Measurements from ENCODE around the gene LCE4A.
"Not testable (repeated sequence)": the region's sequence is repeated elsewhere in the genome, so short reads cannot be mapped to it uniquely, and the experiment has no call there.

Gene LCE4A, protein sequence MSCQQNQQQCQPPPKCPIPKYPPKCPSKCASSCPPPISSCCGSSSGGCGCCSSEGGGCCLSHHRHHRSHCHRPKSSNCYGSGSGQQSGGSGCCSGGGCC

DNA sequence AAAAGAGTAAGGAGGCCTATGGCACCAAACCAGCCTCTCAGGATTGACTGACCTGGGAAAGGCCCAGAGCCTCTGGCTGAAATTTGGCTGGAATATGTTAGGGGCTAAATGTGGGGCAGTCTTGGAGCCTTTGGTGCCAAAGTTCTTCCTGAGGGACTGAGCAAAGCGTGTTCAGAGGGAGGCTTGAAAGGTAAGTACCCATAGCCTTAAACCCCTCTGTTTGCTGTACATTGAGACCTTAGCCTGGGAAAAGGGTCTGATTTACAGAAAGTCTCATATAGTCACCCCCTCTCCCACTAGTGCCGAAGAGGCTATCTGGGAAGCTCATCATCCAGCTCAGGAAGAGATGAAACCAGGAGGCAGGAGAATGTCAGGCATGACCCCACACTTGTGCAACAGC, at the start of gene LCE4A:
TSS of gene LCE4A (plus strand) at position 301 of the 400 bp plus-strand sequence. CDS start 916 bp downstream, outside the sequence.
- ATAC-seq, result no peak
- no peaks in the 10 kb centered on the region for H3K36me3 Mint-ChIP-seq (ENCODE audit: low read depth)
- DNase-seq, result no peak
- H3K27ac Mint-ChIP-seq, result no peak within 1 kb of the TSS
- peaks cover 17% of the 10 kb centered on the region for H3K27me3 Mint-ChIP-seq
- H3K4me1 Mint-ChIP-seq, result no peaks in the 10 kb centered on the region
- H3K4me3 Mint-ChIP-seq, result no peak within 1 kb of the TSS
- peaks cover 4% of the 10 kb centered on the region for H3K9me3 Mint-ChIP-seq

DNA sequence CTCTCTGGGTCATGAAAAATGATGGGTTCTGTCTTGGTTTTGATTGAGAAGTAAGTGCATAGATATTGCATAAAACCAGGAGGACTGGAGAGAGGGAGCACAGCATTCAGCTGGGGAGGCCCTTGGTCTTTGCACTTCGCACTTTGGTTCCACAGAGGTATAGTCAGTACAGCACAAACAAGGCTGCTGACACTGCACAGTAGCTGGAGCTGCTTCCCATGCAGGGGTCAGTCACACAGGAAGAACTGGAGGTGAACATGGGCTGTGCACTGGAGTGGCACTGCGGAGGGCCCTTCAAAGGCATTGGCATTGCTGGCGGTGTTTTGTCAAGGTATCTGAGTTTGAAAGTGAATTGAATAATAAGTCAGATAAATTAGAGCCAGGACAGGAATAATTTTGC, 49.3 kb upstream of the LCE4A start:
- ATAC-seq (no peak), DNase-seq (no peak)
- H3K36me3 Mint-ChIP-seq (ENCODE audit: low read depth), result no peaks in the 10 kb centered on the region
- no peak overlapping the region for H3K4me3 Mint-ChIP-seq
- peaks cover 10% of the 10 kb centered on the region for H3K27me3 Mint-ChIP-seq
- no peaks in the 10 kb centered on the region for H3K9me3 Mint-ChIP-seq
- peaks cover 3% of the 10 kb centered on the region for H3K4me1 Mint-ChIP-seq
- no peak overlapping the region for H3K27ac Mint-ChIP-seq

DNA sequence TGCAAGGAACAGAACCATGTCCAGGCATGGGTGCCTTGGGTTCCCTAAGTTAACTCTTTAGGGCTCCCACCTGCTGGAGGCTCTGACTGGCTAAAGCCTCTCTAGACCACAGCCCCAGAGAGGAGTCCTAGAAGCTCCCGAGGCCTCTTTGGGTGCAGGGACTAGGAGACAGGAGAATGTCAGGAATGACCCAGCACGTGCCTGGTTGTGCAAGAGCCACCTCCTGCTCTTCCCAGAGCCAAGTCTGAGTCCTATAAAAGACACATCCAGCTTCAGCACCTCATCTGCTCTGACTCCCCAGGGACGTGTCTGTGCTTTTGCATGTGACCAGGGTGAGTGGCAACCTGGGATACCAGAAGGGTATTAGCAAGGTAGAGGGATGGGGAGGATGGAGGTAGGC, 44.9 kb upstream of the LCE4A start, which contains the start of gene LCE2D:
TSS of gene LCE2D (plus strand) at position 283 of the 400 bp plus-strand sequence. CDS start 726 bp downstream, outside the sequence.
- Mint-ChIP-seq H3K4me3 (no peak within 1 kb of the TSS), H3K36me3 (ENCODE audit: low read depth) (no peaks in the 10 kb centered on the region), H3K4me1 (no peaks in the 10 kb centered on the region), H3K27ac (no peak within 1 kb of the TSS), H3K9me3 (no peaks in the 10 kb centered on the region), H3K27me3 (peaks cover 12% of the 10 kb centered on the region)
- ATAC-seq (no peak), DNase-seq (no peak)

DNA sequence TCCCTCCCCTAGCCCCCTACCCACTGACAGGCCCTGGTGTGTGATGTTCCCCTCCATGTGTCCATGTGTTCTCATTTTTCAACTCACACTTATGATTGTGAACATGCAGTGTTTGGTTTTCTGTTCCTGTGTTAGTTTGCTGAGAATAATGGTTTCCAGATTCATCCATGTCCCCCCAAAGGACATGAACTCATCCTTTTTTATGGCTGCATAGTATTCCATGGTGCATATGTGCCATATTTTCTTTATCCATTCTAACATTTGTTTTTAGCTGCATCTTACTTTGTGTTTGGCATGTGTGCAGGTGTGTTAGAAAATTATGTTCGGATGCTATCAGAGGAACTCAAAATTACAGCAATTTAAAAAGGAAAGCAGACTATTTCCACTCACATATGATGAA, 41.8 kb upstream of the LCE4A start:
- not testable (repeated sequence) for ATAC-seq; H3K4me1 Mint-ChIP-seq; H3K9me3 Mint-ChIP-seq; H3K27ac Mint-ChIP-seq; H3K36me3 Mint-ChIP-seq (ENCODE audit: low read depth); H3K4me3 Mint-ChIP-seq; DNase-seq
- peaks cover 10% of the 10 kb centered on the region for H3K27me3 Mint-ChIP-seq

DNA sequence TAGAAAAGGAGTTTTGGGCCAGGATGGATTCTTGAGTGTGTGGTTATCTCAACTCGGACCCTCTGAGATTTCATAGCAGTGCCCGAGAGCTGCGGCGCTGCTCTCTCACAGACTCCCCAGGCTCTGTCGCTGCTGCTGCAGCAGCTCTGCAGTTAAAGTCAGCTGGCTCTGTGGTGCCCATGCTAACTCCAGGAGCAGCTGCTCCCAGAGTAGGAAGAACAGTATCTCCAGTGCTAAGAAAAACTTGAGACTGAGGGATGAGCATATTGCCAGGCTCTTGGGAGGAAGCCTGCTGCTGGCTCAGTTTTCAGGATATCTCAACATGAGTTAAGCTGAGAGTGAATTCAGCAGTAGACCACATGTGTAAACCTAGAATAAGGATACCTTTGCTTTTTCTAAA, 40.3 kb upstream of the LCE4A start:
- H3K9me3 Mint-ChIP-seq, result no peaks in the 10 kb centered on the region
- DNase-seq (no peak), ATAC-seq (no peak)
- H3K27me3 Mint-ChIP-seq, result peaks cover 11% of the 10 kb centered on the region
- no peak overlapping the region for H3K4me3 Mint-ChIP-seq
- no peaks in the 10 kb centered on the region for H3K36me3 Mint-ChIP-seq (ENCODE audit: low read depth)
- no peak overlapping the region for H3K27ac Mint-ChIP-seq
- H3K4me1 Mint-ChIP-seq, result no peaks in the 10 kb centered on the region

DNA sequence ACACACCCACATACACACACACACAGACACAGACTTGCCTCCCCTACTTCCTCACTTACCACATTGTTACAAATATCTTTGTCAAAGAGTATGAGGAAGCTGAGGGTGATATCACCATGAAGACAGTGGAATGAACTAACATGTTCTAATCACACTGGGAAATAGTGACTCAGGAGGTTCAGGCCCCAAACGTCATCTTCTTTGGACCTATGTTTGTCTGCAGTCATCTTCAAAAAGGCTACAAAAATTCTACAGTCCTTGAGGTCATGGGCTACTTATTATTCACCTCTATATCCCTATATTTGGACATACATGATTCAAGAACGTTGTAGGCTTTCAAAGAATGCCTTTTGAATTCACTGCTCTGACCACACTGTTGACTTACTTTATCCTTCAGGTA, 34.9 kb upstream of the LCE4A start:
- DNase-seq, result no peak

DNA sequence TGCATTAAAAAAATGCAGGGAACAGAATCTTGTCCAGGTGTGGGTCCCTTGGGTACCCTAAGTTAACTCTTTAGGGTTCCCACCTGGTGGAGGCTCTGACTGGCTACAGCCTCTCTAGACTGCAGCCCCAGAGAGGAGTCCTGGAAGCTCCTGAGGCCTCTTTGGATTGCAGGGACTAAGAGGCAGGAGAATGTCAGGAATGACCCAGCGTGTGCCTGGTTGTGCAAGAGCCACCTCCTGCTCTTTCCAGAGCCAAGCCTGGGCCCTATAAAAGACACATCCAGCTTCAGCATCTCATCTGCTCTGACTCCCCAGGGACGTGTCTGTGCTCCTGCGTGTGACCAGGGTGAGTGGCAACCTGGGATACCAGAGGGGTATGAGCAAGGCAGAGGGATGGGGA, 33.0 kb upstream of the LCE4A start, which contains the start of gene LCE2C:
TSS of gene LCE2C (plus strand) at position 297 of the 400 bp plus-strand sequence. CDS start 737 bp downstream, outside the sequence.
- H3K36me3 Mint-ChIP-seq (ENCODE audit: low read depth); H3K27ac Mint-ChIP-seq; H3K9me3 Mint-ChIP-seq; H3K4me1 Mint-ChIP-seq; H3K4me3 Mint-ChIP-seq; H3K27me3 Mint-ChIP-seq; DNase-seq; ATAC-seq: not testable (repeated sequence)

More for the DNA sequence above, 34.9 kb upstream of the LCE4A start:
- Mint-ChIP-seq H3K27ac (no peak overlapping the region), H3K36me3 (ENCODE audit: low read depth) (no peaks in the 10 kb centered on the region), H3K9me3 (no peaks in the 10 kb centered on the region), H3K4me1 (no peaks in the 10 kb centered on the region), H3K4me3 (no peak overlapping the region), H3K27me3 (peaks cover 6% of the 10 kb centered on the region)
- no peak for ATAC-seq

DNA sequence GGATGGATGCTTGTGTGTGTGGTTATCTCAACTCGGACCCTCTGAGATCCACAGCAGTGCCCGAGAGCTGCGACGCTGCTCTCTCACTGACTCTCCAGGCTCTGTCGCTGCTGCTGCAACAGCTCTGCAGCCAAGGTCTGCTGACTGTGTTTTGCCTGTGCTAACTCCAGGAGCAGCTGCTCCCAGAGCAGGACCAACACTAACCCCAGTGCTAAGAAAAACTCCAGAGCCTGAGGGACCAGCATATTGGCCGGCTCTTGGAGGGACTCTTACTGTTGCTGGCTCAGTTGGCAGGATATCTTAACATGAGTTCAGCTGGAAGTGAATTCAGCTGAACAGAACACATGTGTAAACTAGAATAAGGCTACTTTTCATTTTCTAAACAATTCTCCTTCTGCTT, 28.5 kb upstream of the LCE4A start:
- Mint-ChIP-seq H3K4me1 (no peaks in the 10 kb centered on the region), H3K36me3 (ENCODE audit: low read depth) (no peaks in the 10 kb centered on the region), H3K4me3 (no peak overlapping the region), H3K9me3 (no peaks in the 10 kb centered on the region), H3K27me3 (peaks cover 11% of the 10 kb centered on the region), H3K27ac (no peak overlapping the region)
- ATAC-seq (no peak), DNase-seq (no peak)

DNA sequence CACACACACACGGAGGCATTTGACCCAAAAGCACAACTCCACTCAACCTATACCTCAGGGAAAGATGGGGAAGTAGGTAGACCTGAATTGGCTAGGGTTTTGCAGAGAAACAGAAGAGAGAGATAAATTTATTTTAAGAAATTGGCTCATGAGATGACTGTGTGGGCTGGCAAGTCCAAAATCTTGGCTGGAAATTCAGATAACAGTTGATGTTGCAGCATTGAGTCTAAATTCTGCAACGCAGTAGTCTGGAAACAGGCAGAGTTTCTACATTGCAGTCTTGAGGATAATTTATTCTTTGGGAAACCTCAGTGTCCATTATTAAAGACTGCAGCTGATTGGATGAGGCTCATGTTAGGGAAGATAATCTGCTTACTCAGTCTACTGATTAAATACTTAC, 26.3 kb upstream of the LCE4A start:
- Mint-ChIP-seq H3K27me3 (peaks cover 8% of the 10 kb centered on the region), H3K36me3 (ENCODE audit: low read depth) (no peaks in the 10 kb centered on the region), H3K4me1 (no peaks in the 10 kb centered on the region), H3K27ac (no peak overlapping the region), H3K4me3 (no peak overlapping the region), H3K9me3 (no peaks in the 10 kb centered on the region)
- DNase-seq (no peak), ATAC-seq (no peak)

DNA sequence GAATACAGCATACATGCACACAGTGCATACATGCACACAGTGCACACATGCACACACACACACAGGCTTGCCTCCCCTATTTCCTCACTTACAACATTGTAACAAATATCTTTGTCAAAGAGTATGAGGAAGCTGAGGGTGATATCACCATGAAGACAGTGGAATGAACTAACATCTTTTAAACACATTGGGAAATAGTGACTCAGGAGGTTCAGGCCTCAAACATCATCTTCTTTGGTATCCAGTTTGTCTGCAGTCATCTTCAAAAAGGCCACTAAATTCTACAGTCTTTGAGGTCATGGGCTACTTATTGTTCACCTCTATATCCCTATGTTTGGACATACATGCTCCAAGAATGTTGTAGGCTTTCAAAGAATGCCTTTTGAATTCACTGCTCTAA, 24.1 kb upstream of the LCE4A start:
- Mint-ChIP-seq H3K4me1 (no peaks in the 10 kb centered on the region), H3K36me3 (ENCODE audit: low read depth) (no peaks in the 10 kb centered on the region), H3K27ac (no peak overlapping the region), H3K9me3 (no peaks in the 10 kb centered on the region), H3K27me3 (peaks cover 11% of the 10 kb centered on the region), H3K4me3 (no peak overlapping the region)
- ATAC-seq, result no peak
- no peak for DNase-seq

DNA sequence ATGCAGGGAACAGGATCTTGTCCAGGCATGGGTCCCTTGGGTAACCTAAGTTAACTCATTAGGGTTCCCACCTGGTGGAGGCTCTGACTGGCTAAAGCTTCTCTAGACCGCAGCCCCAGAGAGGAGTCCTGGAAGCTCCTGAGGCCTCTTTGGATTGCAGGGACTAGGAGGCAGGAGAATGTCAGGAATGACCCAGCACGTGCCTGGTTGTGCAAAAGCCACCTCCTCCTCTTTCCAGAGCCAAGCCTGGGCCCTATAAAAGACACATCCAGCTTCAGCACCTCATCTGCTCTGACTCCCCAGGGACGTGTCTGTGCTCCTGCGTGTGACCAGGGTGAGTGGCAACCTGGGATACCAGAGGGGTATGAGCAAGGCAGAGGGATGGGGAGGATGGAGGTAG, 22.1 kb upstream of the LCE4A start, which contains the start of gene LCE2B:
TSS of gene LCE2B (plus strand) at position 301 of the 400 bp plus-strand sequence. CDS start 721 bp downstream, outside the sequence.
- H3K4me1 Mint-ChIP-seq; H3K36me3 Mint-ChIP-seq (ENCODE audit: low read depth); H3K9me3 Mint-ChIP-seq; H3K27ac Mint-ChIP-seq; DNase-seq; H3K4me3 Mint-ChIP-seq; ATAC-seq: not testable (repeated sequence)
- H3K27me3 Mint-ChIP-seq, result peaks cover 19% of the 10 kb centered on the region

DNA sequence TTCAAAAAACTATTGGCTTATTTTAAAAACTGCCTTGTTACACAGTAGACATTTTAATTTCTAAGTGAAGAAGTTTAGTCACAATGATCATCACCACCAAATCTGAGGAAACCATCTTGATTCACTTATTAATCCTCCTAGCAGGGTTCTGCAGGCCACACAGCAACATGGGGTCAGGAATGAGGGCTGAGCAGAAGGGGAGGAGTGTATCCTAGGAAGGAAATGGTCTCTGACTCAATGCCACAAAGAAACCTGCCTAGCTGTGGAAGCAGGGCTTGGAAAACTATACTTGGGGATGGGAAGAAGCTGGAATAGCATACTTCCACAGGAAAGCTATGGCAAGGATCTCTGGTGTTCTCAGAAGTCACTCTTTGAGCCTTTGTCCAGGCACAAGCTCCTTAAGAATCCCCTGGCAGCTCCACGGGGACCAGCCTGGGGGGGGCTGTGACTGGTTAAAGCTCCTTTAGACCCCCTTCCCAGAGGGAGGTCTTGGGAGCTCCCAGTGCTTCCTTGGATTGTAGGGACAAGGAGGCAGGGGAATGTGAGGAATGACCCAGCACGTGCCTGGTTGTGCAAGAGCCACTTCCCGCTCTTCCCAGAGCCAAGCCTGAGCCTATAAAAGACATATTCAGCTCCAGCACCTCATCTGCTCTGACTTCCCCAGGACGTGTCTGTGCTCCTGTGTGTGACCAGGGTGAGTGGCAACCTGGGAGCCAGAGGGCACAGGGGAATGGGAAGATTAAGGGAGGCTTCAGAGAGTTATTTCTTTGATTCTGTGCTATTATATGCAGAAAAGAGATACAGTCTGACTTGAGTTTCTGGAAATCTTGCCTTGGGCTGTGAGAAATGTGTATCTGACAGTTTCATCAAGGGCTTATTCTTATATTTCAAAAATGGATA, 10.0 kb upstream of the LCE4A start, which contains the start of gene LCE2A:
TSS of gene LCE2A (plus strand) at position 645 of the 900 bp plus-strand sequence. CDS start 557 bp downstream, outside the sequence.
- Mint-ChIP-seq H3K4me3 (no peak within 1 kb of the TSS), H3K36me3 (ENCODE audit: low read depth) (no peaks in the 10 kb centered on the region), H3K27ac (no peak within 1 kb of the TSS), H3K27me3 (peaks cover 2% of the 10 kb centered on the region), H3K4me1 (no peaks in the 10 kb centered on the region), H3K9me3 (no peaks in the 10 kb centered on the region)
- no peak for ATAC-seq
- no peak for DNase-seq

DNA sequence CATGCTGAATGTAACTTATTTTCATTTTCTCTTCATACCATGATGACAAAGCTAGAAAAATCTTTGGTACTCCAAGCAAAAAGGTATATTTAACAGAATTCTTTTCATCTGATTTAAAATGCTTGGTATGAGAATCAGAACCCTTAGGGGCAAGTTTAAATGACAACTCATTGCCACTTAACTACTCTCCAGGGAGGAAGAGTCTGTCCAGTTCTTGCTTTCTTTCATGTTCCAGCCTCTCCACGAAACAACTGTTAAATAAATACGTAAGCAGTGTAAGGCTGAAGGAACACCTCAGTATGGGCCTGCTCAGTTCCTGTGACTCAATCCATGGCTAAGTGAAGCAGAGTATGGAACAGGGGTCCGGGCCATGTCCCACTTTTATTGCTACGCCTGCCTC, 8.2 kb upstream of the LCE4A start:
- ATAC-seq, result no peak
- H3K27me3 Mint-ChIP-seq, result peaks cover 10% of the 10 kb centered on the region
- H3K27ac Mint-ChIP-seq, result no peak overlapping the region
- no peaks in the 10 kb centered on the region for H3K4me1 Mint-ChIP-seq
- H3K4me3 Mint-ChIP-seq, result no peak overlapping the region
- DNase-seq, result no peak
- H3K36me3 Mint-ChIP-seq (ENCODE audit: low read depth), result no peaks in the 10 kb centered on the region
- no peaks in the 10 kb centered on the region for H3K9me3 Mint-ChIP-seq

DNA sequence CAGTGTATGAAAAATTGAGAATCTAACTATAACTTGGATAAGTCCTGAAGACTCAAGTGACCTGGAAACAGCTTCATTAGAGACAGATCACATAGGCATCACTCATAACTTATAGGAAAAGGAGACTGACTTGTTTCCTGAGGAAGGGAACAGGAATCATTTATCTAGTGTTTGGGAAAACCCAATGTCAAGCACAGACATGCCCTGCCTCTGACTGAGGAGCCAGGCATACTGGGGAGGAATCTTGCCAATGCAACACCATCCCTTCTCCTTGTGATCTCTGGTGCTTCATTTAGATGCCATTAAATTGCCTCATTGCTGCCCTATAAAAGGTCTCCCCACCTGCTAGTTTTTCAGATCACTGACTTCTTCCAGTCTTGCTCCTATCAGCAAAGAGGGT, 10.3 kb downstream of the LCE4A start:
- DNase-seq (no peak), ATAC-seq (no peak)
- no peak overlapping the region for H3K4me3 Mint-ChIP-seq
- no peak overlapping the region for H3K27ac Mint-ChIP-seq
- H3K9me3 Mint-ChIP-seq, result no peaks in the 10 kb centered on the region
- no peaks in the 10 kb centered on the region for H3K36me3 Mint-ChIP-seq (ENCODE audit: low read depth)
- no peaks in the 10 kb centered on the region for H3K4me1 Mint-ChIP-seq
- peaks cover 11% of the 10 kb centered on the region for H3K27me3 Mint-ChIP-seq

DNA sequence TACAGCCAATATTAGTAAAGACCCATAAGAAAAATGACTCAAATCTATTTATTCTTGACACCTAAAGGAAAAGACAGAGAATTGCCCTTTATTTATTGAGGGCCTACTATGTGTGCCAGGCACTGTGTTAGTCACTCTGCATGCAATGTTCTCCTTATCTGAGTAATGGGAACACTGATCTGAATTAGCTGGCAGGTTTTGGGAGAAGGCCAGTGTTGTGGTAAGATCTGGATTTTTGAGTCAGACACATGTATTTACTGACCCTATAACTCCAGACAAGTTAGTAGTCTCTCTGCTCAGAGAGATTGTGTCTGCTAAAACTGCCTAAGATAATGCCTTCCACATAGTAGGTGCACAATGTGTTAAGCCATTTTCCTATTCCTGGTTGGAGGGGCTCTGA, 17.3 kb downstream of the LCE4A start:
- Mint-ChIP-seq H3K27ac (no peak overlapping the region), H3K36me3 (ENCODE audit: low read depth) (no peaks in the 10 kb centered on the region), H3K9me3 (no peaks in the 10 kb centered on the region), H3K4me3 (no peak overlapping the region), H3K27me3 (peaks cover 5% of the 10 kb centered on the region), H3K4me1 (no peaks in the 10 kb centered on the region)
- ATAC-seq, result no peak
- no peak for DNase-seq

All from activated naive CD8-positive, alpha-beta T cell treated with anti-CD3 and anti-CD28 coated beads, Interleukin-2, amount 50 U/mL, for 24 hours (primary cell).